Measurements from ENCODE around the gene MGAT4A.

Gene MGAT4A

GRCh38 chr2:98727369-98728087, 3.4 kb downstream of the MGAT4A start:
- no peak for TF ChIP-seq CTCF (IDR thresholded peaks at IDR 0.05; ENCODE audit: poor library complexity, severe bottlenecking)
- H3K4me3 ChIP-seq (ENCODE audit: severe bottlenecking) = no peak overlapping the region
- ATAC-seq (ENCODE audit: low read depth) (no peak), DNase-seq (ENCODE audit: low spot score) (no peak)
- no peak overlapping the region for H3K27ac ChIP-seq (ENCODE audit: poor library complexity, severe bottlenecking)
- no peaks in the 10 kb centered on the region for H3K27me3 ChIP-seq (ENCODE audit: insufficient read depth, poor library complexity, severe bottlenecking)
- no peaks in the 10 kb centered on the region for H3K36me3 ChIP-seq (ENCODE audit: low read depth)
- H3K9me3 ChIP-seq (ENCODE audit: severe bottlenecking) = no peaks in the 10 kb centered on the region
- no peaks in the 10 kb centered on the region for H3K4me1 ChIP-seq (ENCODE audit: insufficient read depth, poor library complexity, severe bottlenecking)

- Histone ChIP-seq H3K4me3 (ENCODE audit: severe bottlenecking) (no peak overlapping the region), H3K4me1 (ENCODE audit: insufficient read depth, poor library complexity, severe bottlenecking) (no peaks in the 10 kb centered on the region), H3K36me3 (ENCODE audit: low read depth) (no peaks in the 10 kb centered on the region), H3K9me3 (ENCODE audit: severe bottlenecking) (no peaks in the 10 kb centered on the region), H3K27me3 (ENCODE audit: insufficient read depth, poor library complexity, severe bottlenecking) (no peaks in the 10 kb centered on the region), H3K27ac (ENCODE audit: poor library complexity, severe bottlenecking) (no peak overlapping the region)
- TF ChIP-seq CTCF (IDR thresholded peaks at IDR 0.05; ENCODE audit: poor library complexity, severe bottlenecking) = no peak
- DNase-seq (ENCODE audit: low spot score) = no peak
- ATAC-seq (ENCODE audit: low read depth) = no peak
Observed at GRCh38 chr2:98726735-98727368, 4.1 kb downstream of the MGAT4A start.

GRCh38 chr2:98726205-98726604, 4.7 kb downstream of the MGAT4A start:
- ATAC-seq (ENCODE audit: low read depth) (no peak), DNase-seq (ENCODE audit: low spot score) (no peak)
- no peak overlapping the region for H3K4me3 ChIP-seq (ENCODE audit: severe bottlenecking)
- H3K36me3 ChIP-seq (ENCODE audit: low read depth) = no peaks in the 10 kb centered on the region
- H3K4me1 ChIP-seq (ENCODE audit: insufficient read depth, poor library complexity, severe bottlenecking) = no peaks in the 10 kb centered on the region
- TF ChIP-seq CTCF (IDR thresholded peaks at IDR 0.05; ENCODE audit: poor library complexity, severe bottlenecking) = no peak
- H3K9me3 ChIP-seq (ENCODE audit: severe bottlenecking) = no peaks in the 10 kb centered on the region
- H3K27ac ChIP-seq (ENCODE audit: poor library complexity, severe bottlenecking) = no peak overlapping the region
- no peaks in the 10 kb centered on the region for H3K27me3 ChIP-seq (ENCODE audit: insufficient read depth, poor library complexity, severe bottlenecking)

- H3K36me3 ChIP-seq (ENCODE audit: low read depth) = no peaks in the 10 kb centered on the region
- no peak for TF ChIP-seq CTCF (IDR thresholded peaks at IDR 0.05; ENCODE audit: poor library complexity, severe bottlenecking)
Observed at GRCh38 chr2:98720286-98720685, 10.6 kb downstream of the MGAT4A start.

GRCh38 chr2:98717621-98718020, 13.3 kb downstream of the MGAT4A start:
- no peak overlapping the region for H3K4me3 ChIP-seq (ENCODE audit: severe bottlenecking)
- no peak for ATAC-seq (ENCODE audit: low read depth)
- TF ChIP-seq CTCF (IDR thresholded peaks at IDR 0.05; ENCODE audit: poor library complexity, severe bottlenecking) = no peak
- H3K36me3 ChIP-seq (ENCODE audit: low read depth) = no peaks in the 10 kb centered on the region
- DNase-seq (ENCODE audit: low spot score) = no peak
- no peaks in the 10 kb centered on the region for H3K9me3 ChIP-seq (ENCODE audit: severe bottlenecking)
- no peaks in the 10 kb centered on the region for H3K27me3 ChIP-seq (ENCODE audit: insufficient read depth, poor library complexity, severe bottlenecking)
- H3K4me1 ChIP-seq (ENCODE audit: insufficient read depth, poor library complexity, severe bottlenecking) = no peaks in the 10 kb centered on the region
- no peak overlapping the region for H3K27ac ChIP-seq (ENCODE audit: poor library complexity, severe bottlenecking)

More at GRCh38 chr2:98720286-98720685, 10.6 kb downstream of the MGAT4A start:
- no peak overlapping the region for H3K27ac ChIP-seq (ENCODE audit: poor library complexity, severe bottlenecking)
- no peak for DNase-seq (ENCODE audit: low spot score)
- no peak overlapping the region for H3K4me3 ChIP-seq (ENCODE audit: severe bottlenecking)
- H3K4me1 ChIP-seq (ENCODE audit: insufficient read depth, poor library complexity, severe bottlenecking) = no peaks in the 10 kb centered on the region
- H3K27me3 ChIP-seq (ENCODE audit: insufficient read depth, poor library complexity, severe bottlenecking) = no peaks in the 10 kb centered on the region
- H3K9me3 ChIP-seq (ENCODE audit: severe bottlenecking) = no peaks in the 10 kb centered on the region
- ATAC-seq (ENCODE audit: low read depth) = no peak

Data from RWPE2 (cell line).